NB4 (cell line): ENCODE measurements around the gene WNK3.

Source experiments
- MYC ChIP-seq: IDR thresholded peaks from 2 replicates; pipeline ENCODE4 v1.6.1; 2011; ENCODE audit warnings: low read depth, low read length
- POLR2A ChIP-seq: IDR thresholded peaks from 2 replicates; pipeline ENCODE4 v1.6.1; 2011; ENCODE audit warnings: mild to moderate bottlenecking; ENCODE audit not compliant: insufficient read length; ENCODE audit errors: extremely low read depth
- TF ChIP-seq, protein P1 (sequence below): IDR thresholded peaks from one replicate; pipeline ENCODE4 v1.5.1; 2012; ENCODE audit warnings: low read depth, low read length
- TF ChIP-seq, protein P2 (sequence below): IDR thresholded peaks from 2 replicates; pipeline ENCODE4 v1.6.1; 2011; ENCODE audit warnings: low read depth, low read length

DNA sequence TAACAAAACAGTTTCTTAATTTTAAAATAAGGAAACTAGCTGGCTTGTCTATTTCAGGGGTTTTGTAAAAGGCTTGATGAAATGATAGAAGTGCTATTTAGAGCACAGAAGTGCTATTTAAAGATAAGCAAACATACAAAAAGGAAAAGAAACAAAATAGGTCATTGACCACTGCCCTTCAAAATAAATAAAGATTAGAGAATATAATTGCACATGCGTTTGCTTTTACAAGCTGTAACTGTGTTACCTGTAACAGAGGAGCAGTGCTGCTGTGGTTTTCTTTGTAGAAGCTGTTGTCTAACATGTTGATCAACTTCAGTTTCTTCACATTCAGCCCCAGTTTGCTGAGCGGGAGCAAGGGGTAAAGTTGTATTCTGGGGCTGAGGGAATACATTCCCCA lies 63.5 kb downstream of the WNK3 start:
- TF ChIP-seq, protein P1, sequence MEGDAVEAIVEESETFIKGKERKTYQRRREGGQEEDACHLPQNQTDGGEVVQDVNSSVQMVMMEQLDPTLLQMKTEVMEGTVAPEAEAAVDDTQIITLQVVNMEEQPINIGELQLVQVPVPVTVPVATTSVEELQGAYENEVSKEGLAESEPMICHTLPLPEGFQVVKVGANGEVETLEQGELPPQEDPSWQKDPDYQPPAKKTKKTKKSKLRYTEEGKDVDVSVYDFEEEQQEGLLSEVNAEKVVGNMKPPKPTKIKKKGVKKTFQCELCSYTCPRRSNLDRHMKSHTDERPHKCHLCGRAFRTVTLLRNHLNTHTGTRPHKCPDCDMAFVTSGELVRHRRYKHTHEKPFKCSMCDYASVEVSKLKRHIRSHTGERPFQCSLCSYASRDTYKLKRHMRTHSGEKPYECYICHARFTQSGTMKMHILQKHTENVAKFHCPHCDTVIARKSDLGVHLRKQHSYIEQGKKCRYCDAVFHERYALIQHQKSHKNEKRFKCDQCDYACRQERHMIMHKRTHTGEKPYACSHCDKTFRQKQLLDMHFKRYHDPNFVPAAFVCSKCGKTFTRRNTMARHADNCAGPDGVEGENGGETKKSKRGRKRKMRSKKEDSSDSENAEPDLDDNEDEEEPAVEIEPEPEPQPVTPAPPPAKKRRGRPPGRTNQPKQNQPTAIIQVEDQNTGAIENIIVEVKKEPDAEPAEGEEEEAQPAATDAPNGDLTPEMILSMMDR, result no peak
- TF ChIP-seq POLR2A (no peak), MYC (no peak)
- TF ChIP-seq, protein P2, sequence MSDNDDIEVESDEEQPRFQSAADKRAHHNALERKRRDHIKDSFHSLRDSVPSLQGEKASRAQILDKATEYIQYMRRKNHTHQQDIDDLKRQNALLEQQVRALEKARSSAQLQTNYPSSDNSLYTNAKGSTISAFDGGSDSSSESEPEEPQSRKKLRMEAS, result no peak
